IMR-90 (cell line): Measurements from ENCODE around the gene MRPL38. TPM values are rescaled to one million over a fixed set of nuclear protein-coding genes. Genes with fewer than 3 reads are reported as not detected.

ENCODE experiments used
- ATAC-seq: fragments of 200-7000 bp; cut with Tn5 transposase; 2 replicates; pipeline ENCODE4 v1.9.1; 2020; ENCODE audit warnings: low read depth, mild to moderate bottlenecking, moderate library complexity
- BruUV-seq: library from RNA; stranded (reverse); fragments of 400-500 nt; replicated peaks from 2 replicates; lab custom pipeline; 2021; lab: Mats Ljungman, UMichigan
- CTCF ChIA-PET: fragments of 300-600 bp; formaldehyde crosslinking; extraction: SDS; loops from one replicate; lab custom pipeline; 2021; ENCODE audit warnings: antibody characterized with exemption; lab: Yijun Ruan, JAX
- POLR2A ChIA-PET: fragments of 300-600 bp; sonication (Branson Sonifier 250); formaldehyde crosslinking; loops from one replicate; lab custom pipeline; 2022; ENCODE audit warnings: antibody characterized with exemption; ENCODE audit not compliant: unreplicated experiment; lab: Charles Lee
- DNase-seq: peaks from one replicate; pipeline ENCODE4 v3.0.0; 2013
- H2AFZ ChIP-seq: replicated peaks from 2 replicates; pipeline ENCODE3; 2013; ENCODE audit warnings: low read length, mild to moderate bottlenecking; ENCODE audit not compliant: poor library complexity
- H2AK5ac ChIP-seq: 2 replicates; pipeline ENCODE4 v1.6.1; 2013; ENCODE audit warnings: low read depth, low read length, inconsistent platforms
- H2AK9ac ChIP-seq: replicated peaks from 2 replicates; pipeline ENCODE3; 2013; ENCODE audit warnings: mild to moderate bottlenecking, low read depth, low read length, moderate library complexity; ENCODE audit not compliant: poor library complexity
- H2BK120ac ChIP-seq: 2 replicates; pipeline ENCODE4 v1.6.1; 2013; ENCODE audit warnings: low read depth, low read length, inconsistent platforms
- H2BK15ac ChIP-seq: 3 replicates; pipeline ENCODE4 v1.6.1; 2013; ENCODE audit warnings: low read depth, low read length, inconsistent platforms
- H2BK20ac ChIP-seq: 2 replicates; pipeline ENCODE4 v1.6.1; 2013; ENCODE audit warnings: low read depth, mild to moderate bottlenecking, inconsistent platforms, low read length, moderate library complexity
- H2BK5ac ChIP-seq: 2 replicates; pipeline ENCODE4 v1.6.1; 2013; ENCODE audit warnings: mild to moderate bottlenecking, low read depth, low read length, inconsistent platforms; ENCODE audit not compliant: poor library complexity, severe bottlenecking
- H3K14ac ChIP-seq: replicated peaks from 2 replicates; pipeline ENCODE4 v1.6.1; 2013; ENCODE audit warnings: low read depth, low read length, inconsistent platforms
- H3K18ac ChIP-seq: 2 replicates; pipeline ENCODE4 v1.6.1; 2013; ENCODE audit warnings: low read depth, low read length, control low read depth
- H3K23ac ChIP-seq: 2 replicates; pipeline ENCODE4 v1.6.1; 2013; ENCODE audit warnings: low read depth, low read length, inconsistent platforms
- H3K27ac ChIP-seq: 2 replicates; pipeline ENCODE4 v1.5.1; 2013; ENCODE audit warnings: mild to moderate bottlenecking, control low read depth, low read length; ENCODE audit not compliant: insufficient read depth
- H3K27me3 ChIP-seq: 2 replicates; pipeline ENCODE4 v1.6.1; 2013; ENCODE audit warnings: low read length; ENCODE audit not compliant: control insufficient read depth, insufficient read depth
- H3K36me3 ChIP-seq: 2 replicates; pipeline ENCODE4 v1.6.1; 2013; ENCODE audit warnings: low read length, mixed read lengths; ENCODE audit not compliant: control insufficient read depth, insufficient read depth
- H3K4ac ChIP-seq: 2 replicates; pipeline ENCODE4 v1.6.1; 2013; ENCODE audit warnings: low read depth, low read length, inconsistent platforms
- H3K4me1 ChIP-seq: 2 replicates; pipeline ENCODE4 v1.6.1; 2013; ENCODE audit warnings: low read length, mixed read lengths; ENCODE audit not compliant: control insufficient read depth, insufficient read depth
- H3K4me2 ChIP-seq: 2 replicates; pipeline ENCODE4 v1.6.1; 2013; ENCODE audit warnings: low read depth, mild to moderate bottlenecking, control low read depth, low read length, moderate library complexity
- H3K4me3 ChIP-seq: 2 replicates; pipeline ENCODE4 v1.5.1; 2013; ENCODE audit warnings: low read depth, mild to moderate bottlenecking, control low read depth, low read length, moderate library complexity; ENCODE audit not compliant: insufficient read depth
- H3K56ac ChIP-seq: 2 replicates; pipeline ENCODE4 v1.6.1; 2013; ENCODE audit warnings: low read length, inconsistent platforms; ENCODE audit not compliant: insufficient read depth; ENCODE audit errors: extremely low read depth
- H3K79me1 ChIP-seq, 2 experiments: 2 replicates each; pipeline ENCODE4 v1.6.1; 2013; ENCODE audit warnings: low read length in 2 of 2, inconsistent platforms in 1 of 2, low read depth in 1 of 2
- H3K9ac ChIP-seq: 2 replicates; pipeline ENCODE4 v1.6.1; 2013; ENCODE audit warnings: low read depth, low read length, control low read depth
- H3K9me1 ChIP-seq: 2 replicates; pipeline ENCODE4 v1.6.1; 2013; ENCODE audit warnings: low read length, inconsistent platforms; ENCODE audit not compliant: insufficient read depth
- H3K9me3 ChIP-seq: 2 replicates; pipeline ENCODE4 v1.6.1; 2013; ENCODE audit warnings: low read length; ENCODE audit not compliant: control insufficient read depth, insufficient read depth
- H4K20me1 ChIP-seq: 2 replicates; pipeline ENCODE4 v1.6.1; 2013; ENCODE audit warnings: low read length, inconsistent platforms; ENCODE audit not compliant: insufficient read depth
- H4K5ac ChIP-seq: 2 replicates; pipeline ENCODE4 v1.6.1; 2013; ENCODE audit warnings: mild to moderate bottlenecking, low read depth, low read length, control low read depth
- H4K8ac ChIP-seq, 2 experiments: 2 replicates each; pipeline ENCODE4 v1.6.1; 2013; ENCODE audit warnings: low read depth in 2 of 2, low read length in 2 of 2, control low read depth in 1 of 2, inconsistent platforms in 1 of 2
- H4K91ac ChIP-seq: 2 replicates; pipeline ENCODE4 v1.6.1; 2013; ENCODE audit warnings: low read depth, low read length, inconsistent platforms; ENCODE audit not compliant: insufficient read depth
- BHLHE40 ChIP-seq: fragments of 150-350 bp; IDR thresholded peaks from 2 replicates; pipeline ENCODE4 v1.6.1; 2016; ENCODE audit warnings: mild to moderate bottlenecking, low read depth, low read length
- CEBPB ChIP-seq: IDR thresholded peaks from 2 replicates; pipeline ENCODE4 v1.6.1; 2012; ENCODE audit warnings: low read depth, low read length, improper control_type of control experiment
- CHD1 ChIP-seq: IDR thresholded peaks from 2 replicates; pipeline ENCODE4 v1.6.1; 2012; ENCODE audit warnings: low read depth, low read length, improper control_type of control experiment
- CTCF ChIP-seq: conservative IDR thresholded peaks from 2 replicates; pipeline ENCODE4 v1.5.1; 2012; ENCODE audit warnings: mild to moderate bottlenecking, low read depth, low read length, improper control_type of control experiment
- ELK1 ChIP-seq: fragments of 150-350 bp; IDR thresholded peaks from 2 replicates; pipeline ENCODE4 v1.6.1; 2016; ENCODE audit warnings: low read depth, mild to moderate bottlenecking, low read length, moderate library complexity, borderline replicate concordance
- MAZ ChIP-seq: IDR thresholded peaks from 2 replicates; pipeline ENCODE4 v1.6.1; 2012; ENCODE audit warnings: low read depth, mild to moderate bottlenecking, low read length, improper control_type of control experiment, moderate library complexity, borderline replicate concordance
- NFE2L2 ChIP-seq: fragments of 150-350 bp; IDR thresholded peaks from 2 replicates; pipeline ENCODE4 v1.6.1; 2016; ENCODE audit warnings: low read depth, mild to moderate bottlenecking, low read length
- RAD21 ChIP-seq: IDR thresholded peaks from 2 replicates; pipeline ENCODE4 v1.6.1; 2012; ENCODE audit warnings: low read length, improper control_type of control experiment
- RCOR1 ChIP-seq: IDR thresholded peaks from 2 replicates; pipeline ENCODE4 v1.6.1; 2012; ENCODE audit warnings: mild to moderate bottlenecking, low read length, improper control_type of control experiment; ENCODE audit not compliant: insufficient replicate concordance
- RFX5 ChIP-seq: IDR thresholded peaks from 2 replicates; pipeline ENCODE4 v1.8.0; 2012; ENCODE audit warnings: low read depth, mild to moderate bottlenecking, low read length, moderate library complexity
- SMC3 ChIP-seq: fragments of 150-350 bp; IDR thresholded peaks from 2 replicates; pipeline ENCODE4 v1.6.1; 2016; ENCODE audit warnings: low read depth, mild to moderate bottlenecking, antibody characterized with exemption, low read length, moderate library complexity
- WGBS, 2 experiments: methylation state at CpG; one replicate each; pipeline versions ENCODE4 v1.1.5 to v1.1.7; 2013; ENCODE audit warnings: missing lambda C conversion rate in 2 of 2; ENCODE audit not compliant: insufficient read length in 1 of 2; ENCODE audit errors: extremely low coverage in 2 of 2; 5-methylcytosine and 5-hydroxymethylcytosine counted together
- dilution Hi-C: fragments of 300-500 bp; cut with HindIII; formaldehyde crosslinking; loops from one replicate; pipeline ENCODE4 v1.14.3; 2018; ENCODE audit warnings: low sequenced_read_pairs; ENCODE audit not compliant: unreplicated experiment
- in situ Hi-C: fragments of 300-500 bp; cut with MboI; formaldehyde crosslinking; loops from 3 replicates; pipeline ENCODE4 v1.14.3; 2019; ENCODE audit warnings: low sequenced_read_pairs, inconsistent platforms, mixed read lengths
- intact Hi-C: fragments of 100-400 bp; cut with micrococcal nuclease; formaldehyde crosslinking; loops from 2 replicates; pipeline ENCODE4 v1.10.0; 2022
- polyA plus RNA-seq, 3 experiments: library from polyadenylated mRNA; depleted of rRNA; stranded (reverse); fragments of >200 nt; gene quantifications; 2 replicates each; pipeline ENCODE4 v1.2.3, GENCODE V29; 2012; ENCODE audit warnings: low replicate concordance in 1 of 3
- total RNA-seq: library from RNA; depleted of rRNA; stranded (reverse); fragments of >200 nt; gene quantifications from 2 replicates; pipeline ENCODE4 v1.2.3, GENCODE V29; 2012
- TF ChIP-seq, protein P1 (sequence below): fragments of 150-350 bp; IDR thresholded peaks from 2 replicates; pipeline ENCODE4 v1.6.1; 2017; ENCODE audit warnings: mild to moderate bottlenecking, antibody characterized with exemption, low read length, low read depth

Gene MRPL38
- total and polyA plus RNA-seq, 2 of the 4 experiments (the other 2 are of a cell fraction), result 13.3 to 42.5 TPM

- ATAC-seq (no peak), DNase-seq (no peak)
- no peak overlapping the region for H3K27ac ChIP-seq
- H2BK5ac ChIP-seq, result no peak overlapping the region
- H3K9me3 ChIP-seq, result no peaks in the 10 kb centered on the region
- WGBS, 2 experiments, result 84% methylated on average over 5 of the region's 18 CpGs; no CpG with 5 or more reads in 1 of the 2 experiments
- H2AFZ ChIP-seq, result peak overlapping the region; percentile 32
- H4K91ac ChIP-seq, result no peak overlapping the region
- TF ChIP-seq CHD1 (no peak), BHLHE40 (no peak), RCOR1 (no peak), RAD21 (no peak), RFX5 (no peak), MAZ (no peak), ELK1 (no peak), CTCF (no peak), NFE2L2 (no peak), SMC3 (no peak), CEBPB (no peak)
- TF ChIP-seq, protein P1, sequence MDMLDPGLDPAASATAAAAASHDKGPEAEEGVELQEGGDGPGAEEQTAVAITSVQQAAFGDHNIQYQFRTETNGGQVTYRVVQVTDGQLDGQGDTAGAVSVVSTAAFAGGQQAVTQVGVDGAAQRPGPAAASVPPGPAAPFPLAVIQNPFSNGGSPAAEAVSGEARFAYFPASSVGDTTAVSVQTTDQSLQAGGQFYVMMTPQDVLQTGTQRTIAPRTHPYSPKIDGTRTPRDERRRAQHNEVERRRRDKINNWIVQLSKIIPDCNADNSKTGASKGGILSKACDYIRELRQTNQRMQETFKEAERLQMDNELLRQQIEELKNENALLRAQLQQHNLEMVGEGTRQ, result no peak
- peaks cover 29% of the 10 kb centered on the region for H3K4me1 ChIP-seq
- H3K4ac ChIP-seq, result no peak overlapping the region
- no peak overlapping the region for H3K23ac ChIP-seq
- ChIA-PET POLR2A (interaction anchor here (0.6 kb wide), 1 partner anchor 17 kb away, joined by 4 read pairs; no protein-coding TSS in a partner anchor), CTCF (interaction anchor here (1.5 kb wide), 1 partner anchor 20 kb away, joined by 9 read pairs; the partner anchor contains the start of gene WBP2)
- H2AK5ac ChIP-seq, result peak overlapping the region; percentile 66; the same call in 1 of the 2 replicates
- H4K5ac ChIP-seq, result no peak overlapping the region
- no peak overlapping the region for H3K14ac ChIP-seq
- no peak overlapping the region for H3K56ac ChIP-seq
- no peak overlapping the region for H2BK15ac ChIP-seq
- H3K36me3 ChIP-seq, result peaks cover 6% of the 10 kb centered on the region; the same call in 1 of the 2 replicates
- no peak overlapping the region for H2AK9ac ChIP-seq
- peaks cover 0 to 36% of the 10 kb centered on the region in 2 experiments; a peak in 3 of 4 replicates for H3K79me1 ChIP-seq
- no peak overlapping the region for H4K8ac ChIP-seq
- in situ Hi-C loops, result no loop called here
- peaks cover 10% of the 10 kb centered on the region; the same call in 1 of the 2 replicates for H4K20me1 ChIP-seq
- BruUV-seq, result no TSS peak
- dilution Hi-C loops, result no loop called here
- intact Hi-C loops, result loop anchor here (10.0 kb wide), 1 partner anchor 91 kb away; the partner anchor contains the start of gene UNK
- no peak overlapping the region for H2BK120ac ChIP-seq
- H3K27me3 ChIP-seq, result no peaks in the 10 kb centered on the region; the same call in 1 of the 2 replicates
- H3K4me3 ChIP-seq, result no peak overlapping the region
- no peak overlapping the region for H3K18ac ChIP-seq
- no peak overlapping the region for H3K9ac ChIP-seq
- no peak overlapping the region for H2BK20ac ChIP-seq
- H3K4me2 ChIP-seq, result no peak overlapping the region
- peaks cover 6% of the 10 kb centered on the region for H3K9me1 ChIP-seq
Observed at GRCh38 chr17:75875182-75875939, 29.3 kb downstream of the MRPL38 start.
